Ishikawa (cell line): Measurements from ENCODE around the gene INPP4B.

ENCODE experiments used
- CEBPB ChIP-seq: IDR thresholded peaks from 2 replicates; pipeline ENCODE4 v1.6.1; 2012
- CREB1 ChIP-seq: IDR thresholded peaks from 2 replicates; pipeline ENCODE4 v1.6.1; 2012; ENCODE audit warnings: low read depth
- EGR1 ChIP-seq: IDR thresholded peaks from 2 replicates; pipeline ENCODE4 v1.6.1; 2012
- EP300 ChIP-seq: IDR thresholded peaks from 2 replicates; pipeline ENCODE4 v1.6.1; 2012; ENCODE audit warnings: borderline replicate concordance
- FOXM1 ChIP-seq: IDR thresholded peaks from 2 replicates; pipeline ENCODE4 v1.6.1; 2012; ENCODE audit warnings: low read depth, borderline replicate concordance
- MAX ChIP-seq: IDR thresholded peaks from 2 replicates; pipeline ENCODE4 v1.6.1; 2012
- NFIC ChIP-seq: IDR thresholded peaks from 2 replicates; pipeline ENCODE4 v1.6.1; 2012
- RAD21 ChIP-seq: IDR thresholded peaks from 2 replicates; pipeline ENCODE4 v1.6.1; 2012; ENCODE audit warnings: low read depth
- REST ChIP-seq: IDR thresholded peaks from 2 replicates; pipeline ENCODE4 v1.6.1; 2012; ENCODE audit warnings: low read depth, mild to moderate bottlenecking
- TAF1 ChIP-seq: IDR thresholded peaks from 2 replicates; pipeline ENCODE4 v1.6.1; 2012; ENCODE audit warnings: low read depth, mild to moderate bottlenecking
- TCF12 ChIP-seq: IDR thresholded peaks from 2 replicates; pipeline ENCODE4 v1.6.1; 2012; ENCODE audit warnings: low read depth
- TEAD4 ChIP-seq: IDR thresholded peaks from 2 replicates; pipeline ENCODE4 v1.6.1; 2012
- YY1 ChIP-seq: IDR thresholded peaks from 2 replicates; pipeline ENCODE4 v1.6.1; 2012; ENCODE audit warnings: low read depth
- ZBTB7A ChIP-seq: IDR thresholded peaks from 2 replicates; pipeline ENCODE4 v1.6.1; 2012; ENCODE audit warnings: low read depth
- TF ChIP-seq, protein P1 (sequence below): IDR thresholded peaks from 2 replicates; pipeline ENCODE4 v1.6.1; 2012

INPP4B gene

GRCh38 chr4:142226014-142226413 lies 620.1 kb downstream of the INPP4B start:
- TF ChIP-seq MAX (no peak), TAF1 (no peak)

DNA sequence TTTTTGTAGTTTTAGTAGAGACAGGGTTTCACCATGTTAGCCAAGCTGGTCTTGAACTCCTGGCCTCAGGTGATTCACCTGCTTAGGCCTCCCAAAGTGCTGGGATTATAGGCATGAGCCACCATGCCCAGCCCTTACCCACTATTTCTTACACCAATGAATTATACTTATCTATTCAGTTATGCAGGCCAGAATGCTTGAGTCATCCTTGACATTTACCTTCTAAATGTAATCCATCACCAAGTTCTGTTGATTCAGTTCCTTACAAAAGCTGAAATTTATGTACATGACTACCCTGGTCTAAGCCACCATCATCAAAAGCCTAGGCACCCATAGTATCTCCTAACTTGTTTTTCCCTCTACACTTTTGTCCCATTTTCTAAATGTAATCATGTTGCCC lies 624.0 kb downstream of the INPP4B start:
- TF ChIP-seq RAD21 (no peak), NFIC (no peak), CEBPB (no peak), CREB1 (no peak), TEAD4 (no peak), TAF1 (no peak), EP300 (no peak), EGR1 (no peak), FOXM1 (no peak), REST (no peak), ZBTB7A (no peak), YY1 (no peak), MAX (no peak), TCF12 (no peak)
- TF ChIP-seq, protein P1, sequence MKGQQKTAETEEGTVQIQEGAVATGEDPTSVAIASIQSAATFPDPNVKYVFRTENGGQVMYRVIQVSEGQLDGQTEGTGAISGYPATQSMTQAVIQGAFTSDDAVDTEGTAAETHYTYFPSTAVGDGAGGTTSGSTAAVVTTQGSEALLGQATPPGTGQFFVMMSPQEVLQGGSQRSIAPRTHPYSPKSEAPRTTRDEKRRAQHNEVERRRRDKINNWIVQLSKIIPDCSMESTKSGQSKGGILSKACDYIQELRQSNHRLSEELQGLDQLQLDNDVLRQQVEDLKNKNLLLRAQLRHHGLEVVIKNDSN: no peak

- no peak for TF ChIP-seq NFIC
- TF ChIP-seq RAD21: no peak
- no peak for TF ChIP-seq ZBTB7A
- no peak for TF ChIP-seq EP300
- no peak for TF ChIP-seq REST
- TF ChIP-seq EGR1: no peak
- TF ChIP-seq, protein P1: no peak
- no peak for TF ChIP-seq FOXM1
- no peak for TF ChIP-seq YY1
- no peak for TF ChIP-seq TEAD4
- TF ChIP-seq TCF12: no peak
- no peak for TF ChIP-seq CREB1
- no peak for TF ChIP-seq CEBPB
- no peak for TF ChIP-seq MAX
- no peak for TF ChIP-seq TAF1
These were observed 627.4 kb downstream of the INPP4B start for GRCh38 chr4:142218726-142219125.

DNA sequence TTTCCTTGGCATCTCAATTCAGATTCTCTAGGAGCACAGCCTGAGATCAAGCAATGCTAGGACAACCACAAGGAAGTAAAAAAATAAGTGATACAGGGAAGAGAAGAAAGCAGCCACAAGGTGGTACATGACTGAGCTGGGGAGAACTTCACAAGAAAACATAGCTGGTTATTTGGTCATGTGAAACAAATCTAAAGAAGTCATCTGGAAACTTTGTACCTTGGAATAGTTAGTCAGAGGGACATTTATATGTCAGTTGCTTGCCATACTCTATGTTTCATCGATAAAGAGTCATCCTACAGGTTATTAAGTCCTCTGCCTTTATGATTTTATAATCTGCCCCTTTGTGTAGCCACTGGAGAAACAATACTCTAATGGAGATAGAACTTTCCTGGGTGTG lies 634.7 kb downstream of the INPP4B start:
- no peak for TF ChIP-seq RAD21
- TF ChIP-seq, protein P1: no peak
- TF ChIP-seq TAF1: no peak
- TF ChIP-seq CEBPB: no peak
- TF ChIP-seq EGR1: no peak
- no peak for TF ChIP-seq REST
- TF ChIP-seq NFIC: no peak
- TF ChIP-seq MAX: no peak
- no peak for TF ChIP-seq CREB1
- no peak for TF ChIP-seq TEAD4
- no peak for TF ChIP-seq YY1
- no peak for TF ChIP-seq FOXM1
- TF ChIP-seq ZBTB7A: no peak
- TF ChIP-seq TCF12: no peak
- no peak for TF ChIP-seq EP300
